Effector memory CD8-positive, alpha-beta T cell (primary cell): ENCODE data around the gene DNAJA3.

Source experiments
- ATAC-seq: fragments of 150-1000 bp; cut with Tn5 transposase; replicated peaks from 2 replicates; pipeline ENCODE4 v1.10.0; 2021; ENCODE audit warnings: mild to moderate bottlenecking, moderate library complexity
- DNase-seq, 3 experiments: peaks; one replicate each; pipeline ENCODE4 v3.0.0; 2021
- H3K27ac Mint-ChIP-seq, 2 donors: one replicate each; pipeline ENCODE4 v1.8.0; 2022; ENCODE audit warnings: mild to moderate bottlenecking in 2 of 2, mixed read lengths in 2 of 2, moderate library complexity in 2 of 2
- H3K27me3 Mint-ChIP-seq, 2 donors: one replicate each; pipeline ENCODE4 v1.8.0; 2022; ENCODE audit warnings: mixed read lengths in 2 of 2
- H3K36me3 Mint-ChIP-seq: one replicate; pipeline ENCODE4 v1.8.0; 2022; ENCODE audit warnings: mild to moderate bottlenecking, moderate library complexity, mixed read lengths; ENCODE audit not compliant: insufficient read depth
- H3K4me1 Mint-ChIP-seq, 2 donors: one replicate each; pipeline ENCODE4 v1.8.0; 2022; ENCODE audit warnings: low read depth in 2 of 2, mixed read lengths in 2 of 2
- H3K4me3 Mint-ChIP-seq, 2 donors: one replicate each; pipeline ENCODE4 v1.8.0; 2022; ENCODE audit warnings: mild to moderate bottlenecking in 2 of 2, mixed read lengths in 2 of 2, moderate library complexity in 2 of 2
- H3K9me3 Mint-ChIP-seq, 2 donors: one replicate each; pipeline ENCODE4 v1.8.0; 2022; ENCODE audit warnings: mixed read lengths in 2 of 2

Gene DNAJA3

DNA sequence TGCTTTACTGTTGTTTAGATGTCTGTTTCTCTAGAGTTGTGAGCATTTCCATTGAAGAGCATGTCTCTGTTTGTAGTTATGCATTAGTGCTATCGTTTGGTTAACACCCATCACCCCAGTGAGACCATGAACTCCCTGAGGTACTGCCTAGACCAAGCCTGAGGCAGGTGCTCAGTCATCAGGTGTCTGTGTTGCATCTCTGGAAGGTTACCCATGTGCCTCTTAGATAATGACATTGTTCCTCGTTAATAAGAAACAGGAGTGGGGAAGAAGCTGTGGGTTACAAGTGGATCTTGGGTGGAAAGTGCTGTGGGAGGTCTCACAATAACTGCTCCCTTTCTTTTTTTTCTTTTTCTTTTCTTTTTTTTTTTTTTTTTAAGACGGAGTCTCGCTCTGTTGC, 18.3 kb downstream of the DNAJA3 start:
- H3K4me3 Mint-ChIP-seq, result no peak overlapping the region

DNA sequence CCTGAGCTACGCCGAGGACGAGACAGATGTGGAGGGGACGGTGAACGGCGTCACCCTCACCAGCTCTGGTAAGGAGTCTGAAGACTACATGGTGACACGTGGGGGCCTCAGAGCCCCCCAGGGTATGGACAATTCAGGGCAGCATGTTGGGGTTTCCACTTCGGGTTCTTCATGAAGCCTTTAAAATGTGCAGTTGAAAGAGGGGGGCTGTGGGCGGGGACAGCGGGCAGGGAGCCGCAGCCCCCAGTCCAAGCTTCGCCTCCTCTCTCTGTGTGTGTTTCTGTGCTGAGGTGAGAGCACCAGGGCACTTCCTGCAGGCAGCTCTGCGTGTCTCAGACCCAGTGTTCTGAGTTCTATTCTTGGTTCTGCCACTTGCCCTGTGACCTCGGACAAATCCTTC, 24.8 kb downstream of the DNAJA3 start:
- peaks cover 76% of the 10 kb centered on the region for H3K36me3 Mint-ChIP-seq
- no peaks in the 10 kb centered on the region for H3K27me3 Mint-ChIP-seq
- ATAC-seq (no peak), DNase-seq (no peak)
- H3K27ac Mint-ChIP-seq, result no peak overlapping the region
- peaks cover 0 to 2% of the 10 kb centered on the region in 2 donors for H3K4me1 Mint-ChIP-seq
- H3K4me3 Mint-ChIP-seq, result no peak overlapping the region
- H3K9me3 Mint-ChIP-seq, result no peaks in the 10 kb centered on the region

More for the DNA sequence above, 18.3 kb downstream of the DNAJA3 start:
- Mint-ChIP-seq H3K9me3 (no peaks in the 10 kb centered on the region), H3K36me3 (peaks cover 89% of the 10 kb centered on the region), H3K4me1 (peaks cover 0 to 2% of the 10 kb centered on the region in 2 donors), H3K27me3 (no peaks in the 10 kb centered on the region), H3K27ac (peak overlapping the region in 1 of 2 donors; percentile 38)
- ATAC-seq (no peak), DNase-seq (no peak)

DNA sequence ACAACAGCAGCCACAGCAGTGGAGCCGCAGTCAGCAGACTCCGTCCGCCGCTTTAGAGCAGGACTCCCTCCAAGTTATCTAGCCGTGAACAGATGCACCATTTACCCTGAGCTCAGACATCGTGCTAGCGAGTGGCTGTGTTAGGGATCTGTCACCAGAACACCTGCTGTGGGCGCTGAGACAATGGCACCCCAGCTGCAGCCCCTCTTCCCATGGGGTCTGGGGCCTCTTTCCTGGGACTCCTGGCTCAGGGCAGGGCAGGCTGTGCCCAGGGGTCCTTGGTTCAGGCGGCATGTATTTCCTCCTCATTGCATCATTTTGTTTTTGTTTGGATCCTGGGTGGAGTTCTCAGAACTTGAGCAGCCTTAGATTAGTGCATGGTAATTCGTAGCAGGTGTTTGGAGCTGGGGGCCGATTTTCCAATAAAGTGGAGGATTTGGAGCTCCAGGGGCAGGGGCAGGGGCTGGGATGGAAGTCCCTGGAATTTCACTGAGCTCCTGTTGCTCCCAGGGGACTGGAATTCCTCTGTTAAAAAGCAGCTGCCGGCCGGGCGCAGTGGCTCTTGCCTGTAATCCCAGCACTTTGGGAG, 25.4 kb downstream of the DNAJA3 start:
- Mint-ChIP-seq H3K27ac (peak overlapping the region in 1 of 2 donors; percentile 54), H3K36me3 (peaks cover 73% of the 10 kb centered on the region), H3K9me3 (no peaks in the 10 kb centered on the region), H3K27me3 (no peaks in the 10 kb centered on the region), H3K4me3 (no peak overlapping the region), H3K4me1 (peaks cover 0 to 2% of the 10 kb centered on the region in 2 donors)
- ATAC-seq (no peak), DNase-seq (no peak)

DNA sequence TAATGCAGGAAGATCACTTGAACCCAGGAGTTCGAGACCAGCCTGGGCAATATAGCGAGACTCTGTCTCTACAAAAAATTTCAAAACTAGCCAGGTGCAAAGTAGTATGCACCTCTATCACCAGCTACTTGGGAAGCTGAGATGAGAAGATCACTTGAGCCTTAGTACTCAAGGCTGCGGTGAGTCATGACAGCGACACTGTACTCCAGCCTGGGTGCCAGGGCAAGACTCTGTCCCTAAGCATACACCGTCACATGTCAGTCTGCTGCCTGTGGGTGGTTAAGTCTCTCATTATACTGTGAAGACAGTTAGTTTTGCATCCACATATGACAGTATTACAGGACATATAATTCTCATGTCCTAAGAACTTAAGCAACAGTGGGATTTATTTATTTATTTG, 27.0 kb downstream of the DNAJA3 start:
- Mint-ChIP-seq H3K27ac (peak overlapping the region; percentile 31 to 55), H3K4me3 (no peak overlapping the region), H3K9me3 (no peaks in the 10 kb centered on the region)

DNA sequence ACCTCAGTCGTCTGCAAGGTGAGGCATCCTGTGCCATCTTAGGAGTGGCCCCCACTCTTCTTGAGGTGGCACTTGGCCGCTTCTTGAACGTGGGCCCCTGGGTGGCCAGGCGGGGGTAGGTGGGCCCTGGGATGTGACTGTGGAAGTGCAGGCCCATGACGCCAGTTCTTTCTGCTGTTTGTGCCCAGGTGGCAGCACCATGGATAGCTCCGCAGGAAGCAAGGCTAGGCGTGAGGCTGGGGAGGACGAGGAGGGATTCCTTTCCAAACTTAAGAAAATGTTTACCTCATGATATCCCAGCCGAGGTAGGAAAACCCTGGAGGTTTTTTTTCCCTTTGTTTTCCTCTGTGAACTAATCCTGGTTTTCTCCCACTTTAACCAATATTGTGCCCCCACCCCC, 29.0 kb downstream of the DNAJA3 start:
- H3K9me3 Mint-ChIP-seq, result no peaks in the 10 kb centered on the region
- no peak overlapping the region for H3K4me3 Mint-ChIP-seq
- DNase-seq (no peak), ATAC-seq (no peak)
- peaks cover 49% of the 10 kb centered on the region for H3K36me3 Mint-ChIP-seq
- no peaks in the 10 kb centered on the region for H3K27me3 Mint-ChIP-seq
- H3K27ac Mint-ChIP-seq, result peak overlapping the region; percentile 31 to 38
- H3K4me1 Mint-ChIP-seq, result peaks cover 12 to 13% of the 10 kb centered on the region in 2 donors

More for the DNA sequence above, 27.0 kb downstream of the DNAJA3 start:
- Mint-ChIP-seq H3K36me3 (peaks cover 65% of the 10 kb centered on the region), H3K27me3 (no peaks in the 10 kb centered on the region), H3K4me1 (peaks cover 5% of the 10 kb centered on the region in 2 donors)
- ATAC-seq (no peak), DNase-seq (no peak)

DNA sequence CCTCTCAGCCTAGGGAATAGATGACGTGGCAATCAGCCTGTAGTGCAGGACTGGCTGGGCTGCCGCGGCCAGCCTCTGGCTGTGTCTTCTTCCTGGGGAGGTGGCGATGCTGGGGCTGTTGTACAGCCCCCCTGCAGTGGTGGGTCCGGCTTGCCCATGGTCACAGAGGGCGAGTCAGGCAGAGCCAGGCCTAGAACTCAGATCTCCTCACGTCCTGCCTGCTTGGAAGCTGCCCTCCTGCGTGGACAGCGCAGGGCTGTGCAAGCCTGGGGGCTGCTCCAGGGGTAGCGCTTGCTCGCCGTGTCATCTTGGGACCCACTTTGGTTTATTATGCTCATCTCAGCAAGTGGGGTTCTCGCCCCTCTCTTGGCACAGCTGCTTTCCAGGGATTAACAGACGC, 29.4 kb downstream of the DNAJA3 start:
- Mint-ChIP-seq H3K9me3 (no peaks in the 10 kb centered on the region), H3K4me3 (no peak overlapping the region), H3K27ac (peak overlapping the region in 1 of 2 donors; percentile 20), H3K27me3 (no peaks in the 10 kb centered on the region), H3K4me1 (peaks cover 13 to 16% of the 10 kb centered on the region in 2 donors), H3K36me3 (peaks cover 49% of the 10 kb centered on the region)
- DNase-seq, result no peak
- ATAC-seq, result no peak

DNA sequence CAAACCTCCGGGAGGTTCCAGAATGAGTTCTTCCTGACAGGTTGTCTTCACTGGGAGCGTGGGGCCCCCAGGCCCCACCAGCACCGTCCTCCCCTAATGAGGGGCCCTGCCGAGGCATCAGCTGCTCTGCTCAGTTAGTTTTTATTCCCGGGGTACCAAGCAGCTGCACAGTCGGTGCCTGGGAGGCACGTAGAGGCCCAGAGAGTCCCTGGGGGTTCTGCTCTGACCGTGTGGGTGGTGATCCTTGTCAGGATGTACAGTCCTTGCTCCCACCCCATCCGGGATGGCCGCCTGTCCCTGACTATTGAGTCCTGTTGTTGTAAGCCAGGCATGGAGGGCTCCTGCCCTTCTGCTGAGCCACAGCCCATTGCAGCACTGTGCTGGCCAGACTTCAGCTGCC, 30.3 kb downstream of the DNAJA3 start:
- Mint-ChIP-seq H3K27ac (peak overlapping the region in 1 of 2 donors; percentile 20), H3K9me3 (no peaks in the 10 kb centered on the region), H3K27me3 (no peaks in the 10 kb centered on the region), H3K4me1 (peaks cover 15 to 19% of the 10 kb centered on the region in 2 donors), H3K4me3 (no peak overlapping the region), H3K36me3 (peaks cover 49% of the 10 kb centered on the region)
- no peak for ATAC-seq
- no peak for DNase-seq

DNA sequence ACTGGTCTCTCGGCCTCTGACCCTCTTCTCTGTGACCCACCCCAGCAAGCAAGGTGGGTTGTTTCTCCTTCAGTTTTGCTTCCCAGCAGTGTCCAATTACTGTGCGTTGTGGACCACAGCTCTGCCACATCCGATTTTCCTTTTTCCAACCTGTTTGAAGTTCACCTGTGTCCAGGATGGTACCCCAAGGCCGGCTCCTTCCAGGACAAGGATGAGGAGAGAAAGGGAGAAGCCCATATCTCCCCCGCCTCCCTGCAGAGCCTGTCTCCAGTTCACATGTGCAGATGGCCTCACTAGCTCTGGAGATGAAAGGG, 35.2 kb downstream of the DNAJA3 start:
- ATAC-seq (no peak), DNase-seq (no peak)
- H3K4me1 Mint-ChIP-seq, result peaks cover 26 to 29% of the 10 kb centered on the region in 2 donors
- peaks cover 55% of the 10 kb centered on the region for H3K36me3 Mint-ChIP-seq
- no peak overlapping the region for H3K4me3 Mint-ChIP-seq
- peak overlapping the region in 1 of 2 donors; percentile 11 for H3K27ac Mint-ChIP-seq
- H3K27me3 Mint-ChIP-seq, result no peaks in the 10 kb centered on the region
- H3K9me3 Mint-ChIP-seq, result no peaks in the 10 kb centered on the region

DNA sequence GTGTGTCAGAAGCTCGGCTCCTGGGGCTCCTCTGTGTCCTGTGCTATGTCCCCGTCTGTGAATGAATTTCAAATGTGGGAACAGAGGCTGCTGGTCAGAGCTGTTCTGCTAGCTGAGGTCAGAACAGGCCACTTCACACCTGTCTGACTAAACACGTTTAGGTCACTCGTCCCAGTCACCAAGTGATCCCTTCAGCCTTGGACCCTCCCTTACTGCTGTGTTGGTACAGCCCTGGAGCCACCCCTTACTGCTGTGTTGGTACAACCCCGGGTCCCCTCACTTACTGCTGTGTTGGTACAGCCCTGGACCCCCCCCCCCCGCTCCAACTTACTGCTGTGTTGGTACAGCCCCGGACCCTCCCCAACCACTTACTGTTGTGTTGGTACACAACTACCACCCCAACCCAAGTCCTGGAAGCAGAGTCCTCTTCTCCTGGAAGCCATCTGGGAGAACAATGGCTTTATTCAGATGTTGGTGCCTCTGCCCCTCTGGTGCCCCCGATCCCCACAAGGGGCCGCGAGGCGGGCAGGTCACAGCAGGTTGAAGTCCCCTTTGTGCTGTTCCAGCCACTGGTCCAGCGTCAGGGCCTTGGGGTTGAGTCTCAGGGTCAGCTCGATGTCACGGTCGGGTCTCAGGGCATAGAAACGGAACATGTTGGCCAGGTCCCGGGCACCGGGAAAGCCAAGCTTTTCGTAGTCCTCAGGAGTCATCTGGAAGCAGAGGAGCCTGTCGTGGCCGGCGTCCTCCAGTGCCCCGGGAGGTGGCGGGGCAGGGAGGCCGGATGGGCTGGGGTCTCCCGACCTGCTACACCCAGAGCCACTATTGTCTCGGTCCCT, 35.8 kb downstream of the DNAJA3 start:
- H3K27ac Mint-ChIP-seq, result peak overlapping the region in 1 of 2 donors; percentile 11

DNA sequence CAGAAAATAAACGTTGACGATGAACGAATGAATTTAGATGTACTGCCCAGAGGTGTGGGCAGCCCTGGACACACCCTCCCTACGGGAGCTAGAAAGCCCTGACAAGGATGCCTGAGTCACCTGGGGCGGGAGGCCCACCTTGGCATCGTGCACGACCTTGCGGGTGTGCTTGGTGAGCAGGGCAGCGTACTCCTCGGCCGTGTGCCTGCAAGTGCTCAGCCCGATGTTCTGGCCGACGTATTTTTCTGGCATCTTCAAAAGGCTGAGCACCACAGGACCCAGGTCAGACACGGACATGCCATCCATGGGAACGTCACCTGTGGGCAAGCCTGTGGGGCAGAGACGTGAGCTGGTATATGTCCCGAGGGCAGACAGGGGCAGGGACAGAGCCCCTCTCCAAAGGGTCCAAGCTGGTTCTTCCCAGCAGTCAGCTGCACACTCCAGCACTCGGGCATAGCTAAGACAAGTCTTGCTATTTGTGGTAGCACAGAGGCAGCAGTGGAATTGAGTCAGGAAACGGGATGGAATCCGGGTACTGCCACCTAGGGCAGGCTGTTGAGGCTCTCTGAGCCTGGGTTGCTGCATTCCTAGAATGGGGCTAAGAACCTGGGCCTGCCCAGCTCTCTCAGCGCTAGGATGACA, 38.0 kb downstream of the DNAJA3 start:
- no peak for ATAC-seq
- Mint-ChIP-seq H3K9me3 (no peaks in the 10 kb centered on the region), H3K27ac (peak overlapping the region; percentile 49 to 68), H3K36me3 (peaks cover 61% of the 10 kb centered on the region), H3K4me1 (peaks cover 36 to 39% of the 10 kb centered on the region in 2 donors), H3K27me3 (no peaks in the 10 kb centered on the region), H3K4me3 (no peak overlapping the region)
- DNase-seq, result no peak

More for the DNA sequence above, 35.8 kb downstream of the DNAJA3 start:
- Mint-ChIP-seq H3K36me3 (peaks cover 61% of the 10 kb centered on the region), H3K9me3 (no peaks in the 10 kb centered on the region), H3K4me1 (peaks cover 32 to 34% of the 10 kb centered on the region in 2 donors), H3K4me3 (no peak overlapping the region), H3K27me3 (no peaks in the 10 kb centered on the region)
- ATAC-seq (no peak), DNase-seq (no peak)

DNA sequence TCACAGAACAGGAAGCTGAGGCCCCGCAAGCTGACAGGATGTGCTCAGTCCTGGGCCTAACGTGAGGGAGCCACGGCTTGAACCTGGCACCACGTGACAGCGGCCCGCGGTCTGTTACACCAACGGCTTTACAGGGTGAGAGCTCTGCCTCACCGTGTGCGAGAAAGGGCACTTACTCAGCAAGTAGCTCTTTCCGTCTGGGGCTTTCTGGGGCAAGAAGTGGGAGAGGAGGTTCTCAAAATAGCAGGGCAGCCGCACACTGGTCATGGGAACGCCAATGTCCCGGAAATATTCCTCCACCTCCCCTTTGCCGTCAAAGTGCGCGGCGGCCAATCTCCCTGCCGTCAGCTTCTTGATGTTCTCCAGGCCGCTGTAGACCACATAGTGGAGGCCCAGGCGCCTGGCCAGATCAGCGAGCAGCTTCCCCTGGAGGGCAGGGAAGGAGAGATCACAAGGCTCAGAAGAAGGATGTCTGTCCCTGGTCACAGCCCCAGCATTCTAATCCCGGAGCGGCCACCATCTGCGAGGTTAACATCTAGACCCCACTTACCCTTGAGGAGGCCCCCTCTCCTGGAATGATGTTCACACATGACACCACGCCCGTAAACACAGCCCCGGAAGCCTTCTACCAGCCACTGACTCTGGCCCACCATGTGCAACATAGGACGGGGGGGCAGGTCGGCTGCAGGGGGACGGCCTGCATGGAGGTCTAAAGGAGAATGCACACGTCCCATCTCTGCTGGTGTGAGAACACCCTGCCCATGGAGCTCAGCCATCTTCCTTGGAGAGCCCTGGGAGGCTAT, 40.5 kb downstream of the DNAJA3 start:
- Mint-ChIP-seq H3K36me3 (peaks cover 62% of the 10 kb centered on the region), H3K27me3 (no peaks in the 10 kb centered on the region), H3K4me1 (peaks cover 20 to 29% of the 10 kb centered on the region in 2 donors), H3K4me3 (peak overlapping the region; percentile 78 to 79), H3K27ac (peak overlapping the region; percentile 96), H3K9me3 (no peaks in the 10 kb centered on the region)
- peak; percentile 97 for ATAC-seq
- peak; percentile 76 to 77 (median 76) for DNase-seq

DNA sequence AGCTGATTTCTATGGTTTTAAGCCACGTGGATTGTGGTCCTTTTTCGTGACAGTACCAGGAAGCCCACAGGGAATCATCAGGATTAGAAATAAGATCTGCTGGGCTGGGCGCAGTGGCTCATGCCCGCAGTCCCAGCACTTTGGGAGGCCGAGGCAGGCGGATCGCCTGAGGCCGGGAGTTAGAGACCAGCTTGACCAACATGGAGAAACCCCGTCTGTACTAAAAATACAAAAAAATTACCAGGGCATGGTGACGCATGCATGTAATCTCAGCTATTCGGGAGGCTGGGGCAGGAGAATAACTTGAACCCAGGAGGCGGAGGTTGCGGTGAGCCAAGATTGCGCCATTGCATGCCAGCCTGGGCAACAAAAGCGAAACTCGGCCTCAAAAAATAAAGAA, 42.2 kb downstream of the DNAJA3 start:
- DNase-seq, result no peak
- H3K27me3 Mint-ChIP-seq, result no peaks in the 10 kb centered on the region
- peaks cover 52% of the 10 kb centered on the region for H3K36me3 Mint-ChIP-seq
- peak overlapping the region in 1 of 2 donors; percentile 96 for H3K27ac Mint-ChIP-seq
- no peak overlapping the region for H3K4me3 Mint-ChIP-seq
- no peaks in the 10 kb centered on the region for H3K9me3 Mint-ChIP-seq
- ATAC-seq, result no peak
- peaks cover 27 to 32% of the 10 kb centered on the region in 2 donors for H3K4me1 Mint-ChIP-seq

DNA sequence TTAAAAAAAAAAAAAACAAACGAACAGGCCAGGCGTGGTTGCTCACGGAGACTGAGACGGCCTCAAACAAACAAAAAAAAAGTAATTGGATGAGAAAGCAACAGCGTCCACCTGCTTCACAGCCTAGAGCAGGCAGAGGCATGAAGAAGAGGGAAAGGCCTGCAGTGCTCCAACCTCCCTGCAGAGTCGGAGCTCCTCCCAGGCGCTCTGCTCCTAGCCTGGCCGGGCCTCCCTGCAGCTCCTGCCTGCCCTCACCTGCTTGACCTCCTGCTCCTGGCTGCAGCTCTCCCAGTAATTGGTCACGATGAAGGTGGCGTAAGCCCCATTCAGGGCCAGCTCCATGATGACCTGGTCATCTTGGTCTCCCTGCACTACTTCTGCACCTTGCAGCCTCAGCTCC, 43.3 kb downstream of the DNAJA3 start:
- DNase-seq (no peak), ATAC-seq (no peak)
- H3K36me3 Mint-ChIP-seq, result peaks cover 44% of the 10 kb centered on the region
- H3K27ac Mint-ChIP-seq, result peak overlapping the region in 1 of 2 donors; percentile 23
- no peaks in the 10 kb centered on the region for H3K9me3 Mint-ChIP-seq
- no peak overlapping the region for H3K4me3 Mint-ChIP-seq
- H3K4me1 Mint-ChIP-seq, result peaks cover 35 to 38% of the 10 kb centered on the region in 2 donors
- H3K27me3 Mint-ChIP-seq, result no peaks in the 10 kb centered on the region
